Fibroblast of mammary gland (primary cell): ENCODE results near the gene CHST9.

ENCODE experiments used
- DNase-seq: peaks from one replicate; pipeline ENCODE4 v3.0.0-alpha.2; 2010; ENCODE audit warnings: low read depth
- H3K4me3 ChIP-seq: 2 replicates; pipeline ENCODE4 v1.5.1; 2011; ENCODE audit warnings: low read depth, mild to moderate bottlenecking, low read length, moderate library complexity; ENCODE audit not compliant: control insufficient read depth
- TF ChIP-seq, protein P1 (sequence below): conservative IDR thresholded peaks from 2 replicates; pipeline ENCODE4 v1.5.1; 2011; ENCODE audit warnings: low read depth, low read length, inconsistent platforms; ENCODE audit not compliant: control insufficient read depth, insufficient read depth

CHST9 gene

DNA sequence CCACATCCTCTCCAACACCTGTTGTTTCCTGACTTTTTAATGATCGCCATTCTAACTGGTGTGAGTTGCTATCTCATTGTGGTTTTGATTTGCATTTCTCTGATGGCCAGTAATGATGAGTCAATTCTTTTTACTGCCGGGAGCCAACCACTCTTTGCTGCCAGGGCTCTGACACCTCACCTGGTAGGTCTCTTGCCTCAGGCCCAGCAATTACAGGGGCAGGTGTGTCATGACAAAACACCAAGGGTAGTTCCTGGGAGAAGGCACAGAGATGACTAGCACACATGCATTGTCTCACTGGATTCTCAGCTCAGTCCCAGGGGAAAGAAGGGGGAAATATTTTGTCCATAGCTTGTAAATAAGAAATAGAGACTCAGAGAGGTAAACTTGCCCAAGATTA is 122.3 kb downstream of the CHST9 start:
- DNase-seq: no peak
- TF ChIP-seq, protein P1, sequence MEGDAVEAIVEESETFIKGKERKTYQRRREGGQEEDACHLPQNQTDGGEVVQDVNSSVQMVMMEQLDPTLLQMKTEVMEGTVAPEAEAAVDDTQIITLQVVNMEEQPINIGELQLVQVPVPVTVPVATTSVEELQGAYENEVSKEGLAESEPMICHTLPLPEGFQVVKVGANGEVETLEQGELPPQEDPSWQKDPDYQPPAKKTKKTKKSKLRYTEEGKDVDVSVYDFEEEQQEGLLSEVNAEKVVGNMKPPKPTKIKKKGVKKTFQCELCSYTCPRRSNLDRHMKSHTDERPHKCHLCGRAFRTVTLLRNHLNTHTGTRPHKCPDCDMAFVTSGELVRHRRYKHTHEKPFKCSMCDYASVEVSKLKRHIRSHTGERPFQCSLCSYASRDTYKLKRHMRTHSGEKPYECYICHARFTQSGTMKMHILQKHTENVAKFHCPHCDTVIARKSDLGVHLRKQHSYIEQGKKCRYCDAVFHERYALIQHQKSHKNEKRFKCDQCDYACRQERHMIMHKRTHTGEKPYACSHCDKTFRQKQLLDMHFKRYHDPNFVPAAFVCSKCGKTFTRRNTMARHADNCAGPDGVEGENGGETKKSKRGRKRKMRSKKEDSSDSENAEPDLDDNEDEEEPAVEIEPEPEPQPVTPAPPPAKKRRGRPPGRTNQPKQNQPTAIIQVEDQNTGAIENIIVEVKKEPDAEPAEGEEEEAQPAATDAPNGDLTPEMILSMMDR: no peak
- no peak overlapping the region for H3K4me3 ChIP-seq

DNA sequence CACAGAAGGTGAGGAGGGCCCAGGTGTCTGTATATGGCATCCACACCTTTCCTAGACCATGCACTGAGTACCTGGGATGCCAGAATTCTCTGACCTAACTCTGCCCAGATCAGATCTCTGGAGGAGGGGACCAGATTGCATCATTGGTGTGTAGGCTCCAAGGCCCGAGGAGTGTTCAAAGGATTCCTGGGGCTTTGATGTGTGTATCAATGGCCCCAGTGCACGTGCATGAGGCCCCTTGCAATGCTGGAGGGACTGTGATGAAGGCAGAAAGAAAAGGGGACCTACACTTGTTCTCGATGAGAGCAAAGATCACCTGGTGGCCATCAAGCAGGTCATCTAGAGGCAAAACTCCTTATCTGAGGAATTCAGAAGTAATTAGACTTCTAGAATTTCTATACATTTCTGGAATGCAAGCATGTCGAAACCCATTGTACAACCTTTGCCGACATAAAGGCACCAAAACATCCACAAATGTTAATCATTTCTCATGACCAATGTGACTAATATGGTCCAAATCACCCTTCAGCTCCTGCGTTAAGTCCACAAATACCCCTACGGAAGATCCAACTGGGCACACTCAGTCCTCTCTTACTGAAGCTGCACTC is 123.5 kb downstream of the CHST9 start:
- TF ChIP-seq, protein P1: no peak
- no peak for DNase-seq
- no peak overlapping the region for H3K4me3 ChIP-seq

DNA sequence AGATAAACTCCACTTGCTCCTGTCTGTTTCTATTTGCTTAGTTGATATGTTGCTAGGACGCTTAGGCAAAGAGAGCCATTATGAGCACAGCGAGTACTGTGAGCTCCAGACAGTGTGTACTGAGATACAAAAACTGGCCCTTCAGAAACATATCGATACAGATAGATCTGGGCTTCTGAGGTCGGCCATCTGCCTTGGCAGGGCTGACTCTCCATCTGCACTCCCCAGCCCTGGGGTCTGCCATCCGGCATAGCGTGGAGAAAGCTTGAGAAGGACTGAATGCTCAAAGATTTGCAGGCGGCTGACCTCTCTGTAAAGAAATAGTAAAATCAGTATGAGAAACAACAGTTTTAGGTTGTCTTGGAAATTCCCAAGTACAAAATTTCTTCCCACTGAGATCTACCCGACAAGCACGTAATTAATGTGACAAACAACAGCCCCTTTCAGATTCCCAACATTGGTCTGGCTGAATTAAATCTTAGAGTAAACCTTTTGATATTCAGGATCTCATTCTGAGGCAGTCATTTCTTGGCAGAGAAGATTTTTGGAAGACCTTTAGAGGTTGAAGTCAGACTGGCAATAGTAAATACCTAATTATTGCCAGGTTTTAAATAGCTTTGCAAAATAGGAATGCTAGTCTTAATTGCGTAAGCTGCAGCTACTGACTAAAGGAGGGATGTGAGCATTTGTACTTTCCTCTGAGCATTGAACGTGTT is 127.4 kb downstream of the CHST9 start:
- no peak for DNase-seq
- TF ChIP-seq, protein P1: no peak
- H3K4me3 ChIP-seq: no peak overlapping the region

DNA sequence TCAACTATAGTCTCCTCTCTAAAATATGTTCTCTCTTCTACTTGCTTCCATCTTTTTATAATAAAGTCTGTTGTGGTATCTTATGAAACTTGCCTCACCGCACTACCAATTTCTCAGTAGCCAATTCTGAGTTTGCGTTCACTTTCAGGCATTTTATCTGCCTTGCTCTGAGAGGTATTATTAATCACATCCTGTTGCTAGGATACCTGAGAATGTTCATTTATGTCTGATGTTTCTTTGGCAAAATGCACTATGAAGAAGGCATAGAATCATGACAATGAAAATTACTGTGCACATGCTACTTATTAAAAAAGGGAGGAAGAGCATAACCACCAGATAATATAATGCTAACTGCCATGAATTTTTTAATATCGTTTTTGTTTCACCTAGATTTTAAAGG is 130.2 kb downstream of the CHST9 start:
- DNase-seq: no peak
- TF ChIP-seq, protein P1: no peak
- no peak overlapping the region for H3K4me3 ChIP-seq

DNA sequence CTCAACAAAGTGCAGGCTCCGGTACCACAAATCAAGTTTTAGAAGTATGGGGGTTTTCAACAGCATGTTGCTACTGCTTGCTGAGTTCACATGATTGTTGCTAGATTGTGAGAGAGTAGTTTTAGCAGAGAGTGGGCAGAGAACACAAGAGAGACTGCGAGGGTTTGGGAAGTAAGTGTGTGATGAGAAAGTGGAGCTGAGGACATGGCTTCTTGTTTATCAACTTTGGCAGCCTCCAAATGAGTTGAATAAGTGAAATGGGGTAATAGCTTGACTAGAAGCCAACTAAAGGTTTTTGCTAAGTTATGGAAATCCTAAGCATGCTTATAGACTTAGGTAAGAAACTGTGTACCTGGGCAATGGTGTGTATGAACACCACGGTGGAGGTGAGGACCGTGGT is 135.1 kb downstream of the CHST9 start:
- DNase-seq: no peak
- H3K4me3 ChIP-seq: no peak overlapping the region

DNA sequence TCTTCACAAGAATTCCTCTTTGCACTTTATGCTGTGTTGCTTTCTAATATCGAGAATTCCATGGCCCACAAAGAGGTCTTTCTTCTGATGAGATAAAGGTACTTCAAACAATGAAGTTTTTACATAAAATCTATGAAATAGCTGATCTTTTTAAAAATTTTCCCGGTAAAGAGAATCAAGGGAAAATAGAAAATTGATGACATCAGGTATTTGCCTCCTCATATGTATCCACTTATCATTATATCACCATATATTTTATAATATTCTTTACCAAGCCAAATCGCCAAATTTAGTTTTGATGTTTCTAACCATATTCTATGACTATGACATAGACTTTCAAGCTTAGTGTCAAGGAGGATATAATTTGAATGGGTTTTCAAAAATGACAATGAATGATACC is 139.8 kb downstream of the CHST9 start:
- TF ChIP-seq, protein P1: no peak
- DNase-seq: no peak
- no peak overlapping the region for H3K4me3 ChIP-seq

More for the DNA sequence above, 135.1 kb downstream of the CHST9 start:
- TF ChIP-seq, protein P1: no peak

DNA sequence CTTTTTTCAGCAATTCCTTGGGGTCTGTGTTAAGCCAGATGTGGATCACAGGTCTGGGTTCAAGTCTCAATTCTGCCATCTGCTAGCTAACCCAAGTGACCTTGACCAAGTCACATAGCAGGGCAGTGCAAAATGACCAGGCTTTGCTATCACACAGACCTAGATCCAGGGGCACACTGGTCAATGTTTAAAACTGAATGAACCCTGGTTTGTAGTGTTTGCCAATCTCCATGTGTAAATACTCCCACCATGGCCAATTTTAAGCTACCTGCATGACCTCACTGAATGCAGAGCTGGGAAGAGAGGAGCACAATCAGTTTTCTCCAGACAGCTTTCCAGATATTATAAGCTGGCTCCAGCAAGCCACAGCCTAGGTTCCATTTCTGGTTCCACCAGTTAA is 142.9 kb downstream of the CHST9 start:
- H3K4me3 ChIP-seq: no peak overlapping the region
- no peak for DNase-seq
- TF ChIP-seq, protein P1: no peak
